GM19099 (cell line): Measurements from ENCODE around the gene CRYBB1.

Experiments
- POLR2A ChIP-seq: IDR thresholded peaks from 3 replicates; pipeline ENCODE4 v1.6.1; 2011; ENCODE audit warnings: low read depth; ENCODE audit not compliant: insufficient read length; ENCODE audit errors: extremely low read depth

CRYBB1 gene

DNA sequence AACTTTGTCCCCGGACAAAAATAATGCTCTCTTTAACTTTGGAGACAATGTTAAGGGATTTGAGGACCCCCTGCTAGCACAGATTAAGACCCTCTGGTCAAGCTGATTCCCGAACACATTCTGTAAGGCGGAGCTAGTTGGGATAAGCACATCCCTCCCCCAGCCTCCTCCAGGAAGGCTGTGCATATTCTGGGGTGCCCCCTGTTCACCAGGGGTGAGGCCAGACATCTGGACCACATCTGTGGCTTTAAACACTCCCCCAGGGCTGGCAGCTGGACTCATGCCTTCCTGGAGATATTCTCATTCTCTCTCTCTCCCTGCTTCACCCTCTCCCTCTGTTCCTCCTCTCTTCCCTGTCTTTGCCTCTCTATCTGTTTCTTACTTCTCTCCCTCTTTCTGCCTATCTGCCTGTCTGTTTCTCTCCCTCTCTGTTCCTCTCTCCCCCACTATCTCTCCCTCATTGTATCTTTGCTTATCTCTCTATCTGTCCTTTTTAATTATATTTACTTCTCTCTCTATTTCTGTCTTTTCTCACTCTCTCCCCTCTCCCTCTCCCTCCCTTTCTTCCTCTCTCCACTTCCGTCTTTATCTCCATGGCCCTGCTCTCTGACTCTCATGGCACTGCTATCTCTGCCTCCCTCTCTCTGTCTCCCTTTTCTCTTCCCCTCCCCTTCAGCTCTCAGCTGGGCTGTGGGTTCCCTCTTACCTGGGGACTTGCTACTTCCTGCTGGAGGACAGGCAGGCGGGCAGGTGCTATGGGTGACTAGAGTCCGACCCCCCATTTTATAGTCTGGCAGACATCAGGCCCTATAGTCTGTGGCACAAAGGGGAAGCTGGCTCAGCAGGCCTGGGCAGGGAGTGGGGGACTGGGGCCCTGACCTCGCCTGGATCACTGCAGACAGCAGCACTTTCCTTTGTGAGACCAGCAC, at the start of gene CRYBB1:
Gene CRYBB1, minus strand, starts transcription at position 757 of the 929 bp plus-strand sequence. CDS start 1,708 bp downstream, outside the sequence.
- TF ChIP-seq POLR2A, result no peak

DNA sequence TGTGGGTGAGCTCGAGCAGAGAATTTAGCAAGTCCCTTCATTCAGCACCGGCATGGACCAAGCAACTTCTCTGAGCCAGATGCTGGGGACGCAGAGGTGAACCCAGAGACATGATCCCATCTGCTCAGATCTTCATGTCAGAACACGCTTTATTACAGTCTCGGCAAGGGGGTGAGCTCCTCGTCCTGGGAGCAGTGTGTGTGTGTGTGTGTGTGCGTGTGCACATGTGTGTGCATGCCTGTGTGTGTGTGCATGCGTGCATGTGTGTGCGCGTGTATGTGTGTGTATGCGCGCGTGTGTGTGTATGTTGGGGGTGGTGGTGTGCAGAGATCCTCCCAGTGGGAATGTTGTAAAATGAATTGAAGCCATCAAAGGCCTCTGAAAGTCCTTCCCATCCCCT, 49.3 kb upstream of the CRYBB1 start:
- no peak for TF ChIP-seq POLR2A

DNA sequence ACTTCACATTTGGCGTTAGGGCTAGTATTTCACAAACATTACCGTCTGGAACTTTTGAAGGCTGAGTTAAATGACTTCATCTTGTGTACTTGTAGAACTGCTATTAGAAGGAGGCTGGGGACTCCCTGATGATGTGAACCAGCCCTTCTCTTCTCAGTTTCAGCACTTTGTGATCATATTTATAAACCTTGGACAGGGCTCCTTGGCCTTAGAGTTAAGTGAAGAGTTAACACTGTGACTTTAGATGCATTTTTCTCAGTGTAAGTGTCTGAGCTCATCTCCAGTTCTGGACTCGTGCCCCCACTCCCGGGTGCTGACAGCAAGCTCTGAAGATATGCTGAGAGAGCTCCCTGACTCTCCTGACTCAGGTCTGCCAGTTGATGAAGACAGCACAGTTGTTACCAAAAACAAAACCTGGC, 48.0 kb upstream of the CRYBB1 start:
- TF ChIP-seq POLR2A, result no peak

DNA sequence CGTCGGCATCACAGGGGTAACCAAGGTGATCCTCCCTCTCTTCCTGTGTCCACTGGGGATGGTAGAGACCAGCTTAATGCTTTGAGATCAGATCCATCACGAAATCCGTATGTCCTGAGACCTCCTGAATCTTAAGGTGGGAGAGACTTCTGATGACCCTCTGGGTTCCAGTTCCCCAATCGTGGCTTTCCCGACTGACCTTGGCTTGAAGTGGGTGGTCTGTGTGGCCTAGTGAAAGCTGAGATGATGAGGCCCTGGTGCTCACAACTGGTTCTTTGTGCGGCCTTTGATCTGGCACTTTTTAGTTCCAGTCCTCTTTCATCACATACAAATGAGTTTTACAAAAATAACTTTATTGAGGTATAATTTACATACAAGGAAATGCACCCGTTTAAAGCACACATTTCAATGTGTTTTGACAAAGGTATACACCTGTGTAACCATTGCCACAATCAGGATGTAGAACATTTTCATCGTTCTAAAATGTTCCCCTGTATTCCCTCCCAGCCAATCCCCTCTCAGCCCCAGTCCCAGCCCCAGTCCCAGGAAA, 45.6 kb upstream of the CRYBB1 start:
- TF ChIP-seq POLR2A, result no peak

DNA sequence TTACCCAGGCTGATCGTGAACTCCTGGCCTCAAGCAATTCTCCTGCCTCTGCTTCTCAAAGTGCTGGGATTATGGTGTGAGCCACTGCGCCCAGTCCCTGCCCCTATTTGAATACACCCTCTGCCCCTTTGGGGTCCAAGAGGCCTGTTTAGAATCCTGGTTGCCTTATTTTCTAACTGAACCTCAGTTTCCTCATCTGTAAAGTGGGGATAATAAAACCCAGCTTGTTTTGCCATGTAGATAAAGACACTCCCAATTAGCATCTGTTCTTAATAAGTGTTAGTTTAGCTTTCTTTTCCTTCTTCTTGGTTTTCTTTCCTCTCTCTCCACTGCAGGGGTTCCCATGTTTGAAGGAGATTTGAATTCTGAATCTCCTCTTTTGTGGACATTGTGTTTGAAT, 44.3 kb upstream of the CRYBB1 start:
- TF ChIP-seq POLR2A, result no peak

DNA sequence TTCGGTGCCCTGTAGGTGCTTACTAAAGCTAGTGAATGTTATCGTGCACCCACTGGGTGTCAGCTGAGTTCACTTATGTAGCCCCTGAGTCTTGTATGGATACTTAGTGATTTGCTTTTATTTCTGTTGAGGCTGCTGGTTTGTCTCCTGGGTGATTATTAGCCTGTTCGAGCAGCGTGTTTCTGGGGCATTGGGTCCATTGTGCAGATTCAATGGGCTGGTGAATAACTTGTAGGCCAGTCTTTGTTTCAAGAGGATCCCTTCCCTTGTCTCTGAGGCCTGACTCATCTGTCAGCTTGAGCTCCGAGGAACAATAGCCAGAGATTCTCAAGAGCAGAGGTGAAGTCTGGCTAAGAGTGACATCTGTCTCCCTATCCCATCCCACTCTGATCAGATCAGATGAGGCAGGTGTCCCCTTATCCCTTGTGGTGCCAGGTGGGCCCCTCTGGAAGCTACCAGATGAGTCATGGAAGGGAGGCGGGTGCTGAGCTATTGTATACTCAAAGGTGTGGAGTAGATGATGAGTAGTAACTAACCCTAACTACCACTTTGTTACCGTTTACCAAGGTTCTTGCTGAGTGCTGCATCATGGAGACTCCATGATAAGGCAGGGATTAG, 43.2 kb upstream of the CRYBB1 start:
- no peak for TF ChIP-seq POLR2A

DNA sequence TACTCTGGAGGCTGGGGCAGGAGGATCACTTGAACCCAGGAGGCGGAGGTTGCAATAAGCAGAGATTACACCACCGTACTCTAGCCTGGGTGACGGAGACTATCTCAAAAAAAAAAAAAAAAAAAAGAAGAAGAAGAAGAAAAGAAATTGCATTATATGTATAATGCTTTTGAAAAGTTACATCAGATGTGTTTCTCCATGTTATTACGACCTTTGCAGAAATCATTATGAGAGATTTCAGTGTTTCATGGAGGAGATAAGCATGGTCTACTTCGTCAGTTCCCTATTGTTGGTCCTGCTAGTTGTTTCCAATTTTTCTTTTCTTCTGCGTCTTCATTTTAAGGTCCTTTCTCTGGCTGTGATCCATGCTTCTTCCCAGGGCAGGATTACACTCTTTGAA, 42.5 kb upstream of the CRYBB1 start:
- TF ChIP-seq POLR2A, result no peak

DNA sequence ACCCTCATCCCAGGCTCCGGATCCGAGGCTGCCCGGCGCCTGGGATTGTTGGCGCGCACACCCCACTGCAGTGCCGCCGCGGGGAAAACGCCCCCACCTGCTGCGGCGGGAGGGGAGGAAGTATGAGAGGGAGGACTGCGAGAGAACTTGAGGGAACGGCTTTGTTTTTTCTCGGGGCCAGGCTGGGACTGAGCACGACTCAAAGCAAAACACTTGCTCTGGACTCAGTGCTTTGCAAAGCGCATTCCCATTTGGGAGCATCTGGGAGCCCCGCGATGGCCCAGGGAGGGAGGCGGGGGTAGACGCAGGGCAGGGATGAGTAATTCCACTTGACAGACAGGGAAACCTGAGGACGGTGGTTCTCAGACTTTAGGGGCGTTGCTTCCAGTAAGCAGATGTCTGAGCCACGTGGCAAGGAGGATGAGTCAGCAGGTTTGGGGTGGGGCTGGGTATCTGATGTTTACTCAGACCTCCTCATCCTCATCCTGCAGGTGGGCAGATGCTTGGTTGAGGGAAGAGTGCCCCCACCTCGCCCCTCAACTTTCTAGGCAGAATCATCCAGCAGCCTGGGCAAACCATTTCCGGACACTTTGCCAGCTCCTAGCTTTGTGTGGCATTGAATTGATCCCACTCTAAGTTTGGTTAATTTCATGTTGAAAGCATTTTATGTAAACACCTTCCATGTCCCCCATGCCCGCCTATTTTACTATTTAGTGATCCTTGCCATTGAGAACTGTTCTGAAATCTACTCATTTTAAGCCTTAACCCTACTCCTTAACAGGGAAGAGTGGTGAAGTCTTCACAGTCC, 41.0 kb upstream of the CRYBB1 start:
- TF ChIP-seq POLR2A, result peak; percentile 25

DNA sequence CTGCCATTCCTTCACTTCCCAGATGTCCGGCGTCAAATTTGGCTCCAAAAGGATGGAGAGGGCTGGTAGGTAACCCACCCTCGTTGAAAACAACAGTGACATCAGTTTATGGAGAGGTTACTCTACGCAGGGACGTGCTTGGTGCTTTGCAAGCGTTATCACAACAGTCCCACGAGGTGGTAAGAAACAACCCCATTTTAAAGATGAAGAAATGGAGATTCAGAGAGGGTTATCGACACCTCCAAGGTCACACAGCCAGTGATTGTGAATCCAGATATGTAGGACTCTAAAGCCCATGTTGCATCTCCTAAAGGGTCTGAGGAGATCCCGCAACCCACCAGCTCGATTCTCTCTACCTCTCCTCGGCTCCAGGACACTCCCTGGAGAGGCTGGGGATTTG, 40.3 kb upstream of the CRYBB1 start:
- TF ChIP-seq POLR2A, result no peak

DNA sequence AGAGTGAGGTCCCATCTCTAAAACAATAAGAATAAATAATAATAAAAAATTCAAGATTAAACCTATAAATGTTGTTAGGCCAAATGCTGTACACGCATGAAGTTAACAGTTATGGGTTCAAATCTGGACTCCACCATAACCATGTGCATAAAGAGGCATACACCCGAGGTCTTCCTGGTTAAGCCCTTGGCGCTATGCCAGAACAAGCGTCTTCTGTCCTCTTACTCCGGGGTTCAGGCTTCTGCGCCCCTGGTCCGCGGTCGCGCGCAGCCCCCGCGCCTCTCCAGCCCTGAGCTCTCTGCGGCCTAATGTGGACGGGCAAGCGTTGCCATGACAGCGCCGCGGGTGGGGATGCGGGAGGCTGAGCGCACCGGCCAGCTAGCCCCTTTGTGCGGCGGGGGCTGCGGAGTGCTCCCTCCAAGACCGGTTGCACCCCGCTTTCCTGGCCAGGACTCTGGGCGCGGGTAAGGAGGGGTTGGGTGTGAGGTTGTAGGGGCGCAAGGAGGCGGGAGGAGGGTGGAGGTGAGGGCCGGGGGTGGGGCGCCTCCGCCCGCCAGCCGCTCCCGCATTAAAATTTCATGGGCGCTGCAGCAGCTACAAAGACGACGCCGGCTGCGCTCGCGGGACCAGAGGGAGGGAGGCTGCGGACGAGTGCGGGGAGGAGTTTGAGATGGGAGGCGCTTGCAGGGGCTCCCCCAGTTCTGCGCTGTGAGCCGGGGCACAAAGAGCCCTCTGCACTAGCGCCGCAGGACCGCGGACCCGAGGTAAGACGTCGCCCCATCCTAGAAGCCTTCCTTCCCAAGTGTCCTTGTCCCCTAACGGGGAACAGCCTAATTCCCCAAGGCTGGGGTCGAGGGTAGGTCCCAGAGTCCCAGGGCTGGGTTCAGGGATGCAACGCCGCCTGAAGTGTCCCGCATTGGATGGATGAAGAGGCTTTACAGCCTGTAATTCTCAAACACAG, 39.3 kb upstream of the CRYBB1 start, which contains the start of gene MIAT:
Gene MIAT, plus strand, starts transcription at position 698 of the 961 bp plus-strand sequence.
- no peak for TF ChIP-seq POLR2A

DNA sequence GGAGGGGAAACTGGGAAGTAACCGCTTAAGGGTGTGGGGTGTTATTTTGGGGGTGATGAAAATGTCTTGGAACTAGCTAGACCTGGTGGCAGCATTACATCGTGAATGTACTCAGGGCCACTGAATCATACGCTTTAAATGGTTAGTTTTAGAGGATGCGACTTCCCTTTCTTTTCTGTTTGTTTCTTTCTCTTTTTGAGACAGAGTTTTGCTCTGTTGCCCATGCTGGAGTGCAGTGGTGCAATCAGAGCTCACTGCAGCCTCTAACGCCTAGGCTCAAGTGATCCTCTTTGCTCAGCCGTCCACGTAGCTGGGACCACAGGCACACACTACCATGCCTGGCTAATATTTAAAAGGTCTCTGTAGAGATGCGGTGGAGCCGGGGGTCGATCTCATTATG, 34.0 kb upstream of the CRYBB1 start:
- no peak for TF ChIP-seq POLR2A

DNA sequence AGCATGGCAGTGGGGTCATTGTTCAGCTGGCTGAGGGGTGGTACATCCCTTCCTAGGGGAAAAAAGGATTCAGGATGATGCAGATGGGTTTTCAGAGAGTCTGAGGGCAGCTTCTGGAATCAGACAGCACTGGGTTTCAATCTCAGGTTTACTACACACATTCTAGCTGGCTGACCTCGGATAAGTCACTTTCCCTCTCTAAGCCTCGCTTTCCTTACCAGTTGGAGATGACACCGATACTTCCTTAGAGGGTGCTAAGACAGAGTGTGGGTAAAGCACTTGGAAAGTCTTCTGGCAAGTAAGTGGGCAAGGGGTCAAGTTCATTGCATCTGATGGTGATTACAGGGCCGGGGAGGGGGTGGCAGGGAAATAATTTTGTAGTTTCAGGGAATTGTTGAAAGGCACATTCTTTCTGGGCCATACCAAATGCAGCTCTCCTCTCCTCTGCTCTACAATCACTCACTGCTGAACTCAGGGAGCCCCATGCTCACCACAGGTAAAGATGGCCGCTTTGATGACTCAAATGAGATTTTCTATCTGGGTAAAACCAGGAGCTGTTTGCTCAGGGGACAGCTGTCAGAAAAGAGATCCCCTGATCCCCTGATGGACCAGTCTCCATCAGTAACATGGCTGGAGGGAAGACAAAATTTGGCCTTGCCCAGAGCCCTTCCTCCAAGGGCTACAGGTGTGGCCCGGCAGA, 33.0 kb upstream of the CRYBB1 start:
- no peak for TF ChIP-seq POLR2A

DNA sequence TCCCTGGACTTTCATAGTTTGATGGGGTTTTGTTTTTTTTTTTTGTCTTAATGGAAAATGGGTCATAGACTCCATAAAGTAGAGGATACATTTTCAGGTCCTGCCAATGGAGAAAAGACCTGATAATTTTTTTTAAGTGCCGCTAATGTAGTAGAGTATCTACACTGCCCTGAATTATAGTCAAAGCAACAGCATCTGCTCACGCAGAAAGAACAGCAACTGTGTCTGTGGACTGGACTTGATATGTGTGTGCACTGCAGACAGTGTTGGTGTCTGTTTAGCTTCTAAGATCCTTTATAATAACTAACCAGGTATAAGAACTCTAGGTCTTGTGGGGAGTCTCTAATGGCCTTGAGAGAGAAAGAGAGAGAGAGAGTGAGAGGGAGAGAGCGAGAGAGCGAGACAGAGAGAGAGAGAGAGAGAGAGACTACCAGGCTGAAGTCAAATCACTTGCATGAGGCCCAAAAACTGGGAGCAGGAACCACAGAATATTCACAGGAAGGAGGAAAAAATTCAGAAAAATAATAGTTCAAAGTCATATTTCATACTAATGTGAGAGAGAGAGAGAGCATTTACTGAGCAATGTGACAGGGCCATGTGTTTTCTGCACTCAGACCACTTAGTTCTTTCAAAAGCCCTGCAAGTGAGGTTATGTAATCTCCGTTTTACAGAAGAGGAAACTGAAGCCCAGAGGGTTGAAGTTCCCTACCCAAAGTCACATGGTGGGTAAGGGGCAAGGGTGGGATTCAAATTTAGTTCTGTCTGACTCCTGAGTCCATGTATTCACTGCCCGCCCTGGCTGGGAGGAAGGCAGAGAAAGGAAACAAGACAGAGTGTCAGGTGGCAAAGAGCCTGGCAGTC, 30.9 kb upstream of the CRYBB1 start:
- no peak for TF ChIP-seq POLR2A

DNA sequence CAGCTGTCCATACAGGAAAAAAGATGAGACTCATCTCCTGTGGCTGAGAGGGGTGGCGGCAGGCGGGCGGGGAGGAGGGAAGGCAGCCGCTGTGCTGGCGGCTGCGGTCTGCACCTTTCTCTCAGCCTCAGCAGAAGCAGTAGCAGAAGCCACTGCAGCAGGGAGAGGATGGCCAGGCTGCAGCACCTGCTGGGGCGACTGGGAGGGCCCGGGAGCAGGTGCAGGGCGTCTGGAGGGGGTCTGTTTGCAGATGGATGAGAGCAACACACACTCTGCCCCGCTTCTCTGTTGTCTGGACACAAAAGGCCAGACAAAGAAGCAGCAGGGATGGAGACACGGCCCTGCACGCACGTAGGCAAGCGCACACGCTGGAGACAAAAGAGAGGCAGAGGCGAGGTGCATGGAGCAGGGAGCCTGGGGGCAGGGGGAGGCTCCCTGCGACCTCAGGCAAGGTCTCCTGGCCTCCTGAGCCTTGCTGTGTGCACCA, 30.2 kb upstream of the CRYBB1 start:
- TF ChIP-seq POLR2A, result no peak
